GM19193 (cell line): ENCODE data around the gene C1QBP.

ENCODE experiments used
- POLR2A ChIP-seq: IDR thresholded peaks from 4 replicates; pipeline ENCODE4 v1.6.1; 2011; ENCODE audit not compliant: insufficient read depth, insufficient read length; ENCODE audit errors: extremely low read depth

Gene C1QBP

GRCh38 chr17:5438716-5439445 is at the start of gene C1QBP:
Gene C1QBP, minus strand, starts transcription at chr17:5439155. Its CDS starts 82 bp downstream, at chr17:5439073.
- peak; percentile 88 for TF ChIP-seq POLR2A

GRCh38 chr17:5488752-5489151 is 49.8 kb upstream of the C1QBP start:
- no peak for TF ChIP-seq POLR2A

GRCh38 chr17:5486206-5487124 is 47.5 kb upstream of the C1QBP start, which contains the start of gene MIS12:
Gene MIS12, plus strand, starts transcription at chr17:5486566. Its CDS starts 2,297 bp downstream, at chr17:5488863.
- TF ChIP-seq POLR2A: peak; percentile 86

- no peak for TF ChIP-seq POLR2A
Observed at GRCh38 chr17:5485270-5486205, 46.6 kb upstream of the C1QBP start, which contains the start of gene DERL2. Gene DERL2, minus strand, starts transcription at chr17:5486178. Its CDS starts 17 bp downstream, at chr17:5486161.

GRCh38 chr17:5481451-5481850 is 42.5 kb upstream of the C1QBP start:
- TF ChIP-seq POLR2A: no peak

GRCh38 chr17:5480962-5481361 is 42.0 kb upstream of the C1QBP start:
- no peak for TF ChIP-seq POLR2A

- no peak for TF ChIP-seq POLR2A
Observed at GRCh38 chr17:5478992-5479391, 40.0 kb upstream of the C1QBP start.

GRCh38 chr17:5473906-5474305 is 35.0 kb upstream of the C1QBP start:
- no peak for TF ChIP-seq POLR2A

- TF ChIP-seq POLR2A: no peak
Observed at GRCh38 chr17:5472511-5472910, 33.6 kb upstream of the C1QBP start.

GRCh38 chr17:5468075-5468473 is 29.1 kb upstream of the C1QBP start:
- no peak for TF ChIP-seq POLR2A

GRCh38 chr17:5467416-5467815 is 28.5 kb upstream of the C1QBP start:
- no peak for TF ChIP-seq POLR2A

- TF ChIP-seq POLR2A: no peak
Observed at GRCh38 chr17:5466295-5466694, 27.3 kb upstream of the C1QBP start.

- no peak for TF ChIP-seq POLR2A
Observed at GRCh38 chr17:5464717-5465507, 26.0 kb upstream of the C1QBP start.

GRCh38 chr17:5446786-5447185 is 7.8 kb upstream of the C1QBP start:
- no peak for TF ChIP-seq POLR2A
